GM21390 (cell line): ENCODE measurements around the gene COL6A3.

Experiments used
- ATAC-seq: cut with Tn5 transposase; IDR thresholded peaks from one replicate; pipeline ENCODE4 v1.9.1; 2021; ENCODE audit not compliant: unreplicated experiment

The COL6A3 gene

GRCh38 chr2:237298151-237299118, 115.5 kb downstream of the COL6A3 start:
- no peak for ATAC-seq

- no peak for ATAC-seq
Observed at GRCh38 chr2:237297421-237298150, 116.4 kb downstream of the COL6A3 start.

GRCh38 chr2:237296756-237297155, 117.2 kb downstream of the COL6A3 start:
- no peak for ATAC-seq

- ATAC-seq: no peak
Observed at GRCh38 chr2:237295889-237296480, 118.0 kb downstream of the COL6A3 start.

- ATAC-seq: no peak
Observed at GRCh38 chr2:237294460-237294859, 119.5 kb downstream of the COL6A3 start.

GRCh38 chr2:237293978-237294377, 120.0 kb downstream of the COL6A3 start:
- ATAC-seq: no peak

- ATAC-seq: no peak
Observed at GRCh38 chr2:237291138-237291792, 122.7 kb downstream of the COL6A3 start.

- no peak for ATAC-seq
Observed at GRCh38 chr2:237290261-237290660, 123.7 kb downstream of the COL6A3 start.

- no peak for ATAC-seq
Observed at GRCh38 chr2:237289139-237289538, 124.8 kb downstream of the COL6A3 start.

GRCh38 chr2:237287872-237288271, 126.1 kb downstream of the COL6A3 start:
- no peak for ATAC-seq

- ATAC-seq: no peak
Observed at GRCh38 chr2:237283131-237283928, 130.6 kb downstream of the COL6A3 start.

- ATAC-seq: no peak
Observed at GRCh38 chr2:237282568-237283128, 131.3 kb downstream of the COL6A3 start.

- no peak for ATAC-seq
Observed at GRCh38 chr2:237281836-237282306, 132.1 kb downstream of the COL6A3 start.

GRCh38 chr2:237280939-237281338, 133.0 kb downstream of the COL6A3 start:
- ATAC-seq: no peak

GRCh38 chr2:237280229-237280628, 133.7 kb downstream of the COL6A3 start:
- ATAC-seq: no peak

GRCh38 chr2:237279012-237279768, 134.8 kb downstream of the COL6A3 start:
- ATAC-seq: no peak

- no peak for ATAC-seq
Observed at GRCh38 chr2:237278568-237278967, 135.4 kb downstream of the COL6A3 start.

GRCh38 chr2:237276716-237277490, 137.1 kb downstream of the COL6A3 start:
- ATAC-seq: no peak
